Fibroblast of mammary gland (primary cell): ENCODE measurements around the gene NT5DC3.

Experiments used
- DNase-seq: peaks from one replicate; pipeline ENCODE4 v3.0.0-alpha.2; 2010; ENCODE audit warnings: low read depth
- H3K4me3 ChIP-seq: 2 replicates; pipeline ENCODE4 v1.5.1; 2011; ENCODE audit warnings: low read depth, mild to moderate bottlenecking, low read length, moderate library complexity; ENCODE audit not compliant: control insufficient read depth
- CTCF ChIP-seq: conservative IDR thresholded peaks from 2 replicates; pipeline ENCODE4 v1.5.1; 2011; ENCODE audit warnings: low read depth, low read length, inconsistent platforms; ENCODE audit not compliant: control insufficient read depth, insufficient read depth

The NT5DC3 gene

GRCh38 chr12:103756443-103756842, 84.6 kb downstream of the NT5DC3 start:
- TF ChIP-seq CTCF = no peak
- no peak for DNase-seq
- no peak overlapping the region for H3K4me3 ChIP-seq

- DNase-seq = no peak
- no peak overlapping the region for H3K4me3 ChIP-seq
- TF ChIP-seq CTCF = no peak
Measured at GRCh38 chr12:103755425-103755824, 85.6 kb downstream of the NT5DC3 start.

GRCh38 chr12:103751600-103751999, 89.4 kb downstream of the NT5DC3 start:
- no peak for TF ChIP-seq CTCF
- DNase-seq = peak; percentile 50
- no peak overlapping the region for H3K4me3 ChIP-seq

- H3K4me3 ChIP-seq = no peak overlapping the region
- DNase-seq = no peak
- peak; percentile 1 for TF ChIP-seq CTCF
Measured at GRCh38 chr12:103751171-103751570, 89.9 kb downstream of the NT5DC3 start.

GRCh38 chr12:103748875-103749274, 92.2 kb downstream of the NT5DC3 start:
- no peak for DNase-seq
- no peak overlapping the region for H3K4me3 ChIP-seq
- TF ChIP-seq CTCF = no peak

GRCh38 chr12:103748002-103748401, 93.0 kb downstream of the NT5DC3 start:
- DNase-seq = no peak

More at GRCh38 chr12:103748002-103748401, 93.0 kb downstream of the NT5DC3 start:
- TF ChIP-seq CTCF = no peak
- H3K4me3 ChIP-seq = no peak overlapping the region
